Glomerular visceral epithelial cell (primary cell): ENCODE data around the gene RSPH10B2.
A peak's percentile ranks its signal among the peaks of the same experiment; 100 is the strongest.
"Not testable (repeated sequence)": the region's sequence is repeated elsewhere in the genome, so short reads cannot be mapped to it uniquely, and the experiment has no call there.

ENCODE experiments used
- DNase-seq: peaks from one replicate; pipeline ENCODE4 v3.0.0-alpha.2; 2016; ENCODE audit errors: extremely low spot score

RSPH10B2 gene

DNA sequence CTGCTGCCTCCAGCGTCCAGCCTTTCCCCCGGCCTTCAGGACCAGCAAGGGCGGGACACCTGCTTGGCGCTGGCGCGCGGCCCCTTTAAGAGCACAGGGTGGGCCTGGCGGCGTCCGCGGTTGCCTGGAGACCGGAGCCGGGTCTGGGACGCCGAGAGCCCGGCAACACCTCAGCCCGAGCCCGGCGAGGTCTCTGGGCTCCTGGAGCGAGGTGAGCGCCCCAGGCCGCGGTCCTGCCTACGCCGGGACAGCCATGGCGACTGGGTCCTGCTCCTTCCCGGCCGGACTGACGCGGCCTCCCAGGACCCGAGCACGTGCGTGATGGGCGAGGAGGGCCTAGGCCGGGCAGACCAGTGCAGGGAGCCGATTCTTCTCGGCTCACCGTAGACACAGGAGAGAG lies at the start of gene RSPH10B2:
Gene RSPH10B2, plus strand, starts transcription at position 140 of the 400 bp plus-strand sequence. CDS start 3,575 bp downstream, outside the sequence.
- DNase-seq: not testable (repeated sequence)

DNA sequence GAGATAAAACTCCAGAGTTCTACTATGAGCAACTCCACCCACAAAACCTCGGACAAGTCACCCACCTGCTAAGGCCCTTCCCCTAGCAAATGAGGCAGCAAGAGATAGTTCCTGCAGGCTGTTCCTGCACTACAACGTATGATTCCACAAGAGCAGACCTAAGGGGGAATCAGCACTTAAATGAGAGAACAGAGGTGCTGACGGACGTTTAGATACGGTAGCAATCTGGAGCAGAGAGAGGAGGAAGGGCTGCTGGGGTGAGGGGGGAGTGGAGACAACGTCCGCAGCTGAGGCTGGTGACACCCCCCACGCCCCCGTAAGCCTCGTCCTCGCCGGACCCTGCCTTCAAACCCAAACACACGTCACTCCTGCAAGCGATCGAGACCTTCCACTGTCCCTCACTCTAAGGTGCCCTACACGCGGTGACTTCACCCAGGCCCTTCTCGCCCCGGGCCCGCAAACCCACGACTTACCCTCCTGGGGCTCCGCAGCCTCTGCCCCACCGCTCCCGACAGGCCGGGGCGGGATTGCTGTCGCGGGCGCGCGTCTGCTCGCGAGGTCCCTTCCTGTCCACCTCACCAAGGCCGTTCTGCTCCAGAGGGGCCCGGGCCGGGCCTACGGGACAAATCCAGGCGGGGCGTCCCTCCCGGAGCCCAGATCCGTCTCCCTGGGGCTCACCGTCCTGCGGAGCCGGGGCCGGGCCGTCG lies 47.8 kb upstream of the RSPH10B2 start:
- DNase-seq: peak; percentile 38

DNA sequence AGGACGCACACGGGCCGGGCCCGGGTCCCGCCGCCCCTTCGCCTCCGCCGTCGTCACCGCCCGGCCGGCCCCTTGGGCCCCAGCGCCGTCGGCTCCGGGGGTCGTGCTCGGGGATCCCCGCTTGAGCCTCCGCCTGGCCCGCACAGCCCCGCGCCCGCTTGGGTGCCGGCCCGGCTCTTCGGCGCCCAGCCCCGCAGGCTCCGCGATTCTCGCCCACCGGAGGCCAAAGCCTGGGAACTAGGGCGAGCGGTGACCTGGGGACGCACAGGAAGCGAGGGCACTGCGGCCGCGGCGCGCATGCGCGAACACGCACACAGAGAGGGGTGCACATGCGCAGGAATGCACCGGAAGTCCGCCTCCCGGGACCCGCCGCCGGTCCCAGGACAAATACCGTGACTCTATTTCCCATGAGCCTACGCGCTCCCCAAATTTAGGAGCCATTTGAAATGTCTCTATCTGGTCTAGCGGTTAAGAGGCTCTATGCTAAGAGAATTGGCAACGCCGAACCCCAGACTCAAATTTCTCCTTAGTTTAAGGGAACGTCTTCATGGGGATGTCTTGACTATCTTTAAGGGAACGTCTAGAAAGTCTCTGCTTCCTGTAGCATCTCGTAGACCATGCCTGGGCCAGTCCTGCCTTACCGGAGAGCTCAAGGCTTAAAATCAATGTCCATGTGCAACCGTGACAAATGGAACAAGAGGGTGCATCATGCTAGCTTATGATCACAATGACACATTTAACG lies 47.1 kb upstream of the RSPH10B2 start, which contains the start of gene ZNF12:
Gene ZNF12, minus strand, starts transcription at position 282 of the 742 bp plus-strand sequence. CDS start 1,774 bp downstream, outside the sequence.
- DNase-seq: peak; percentile 94

DNA sequence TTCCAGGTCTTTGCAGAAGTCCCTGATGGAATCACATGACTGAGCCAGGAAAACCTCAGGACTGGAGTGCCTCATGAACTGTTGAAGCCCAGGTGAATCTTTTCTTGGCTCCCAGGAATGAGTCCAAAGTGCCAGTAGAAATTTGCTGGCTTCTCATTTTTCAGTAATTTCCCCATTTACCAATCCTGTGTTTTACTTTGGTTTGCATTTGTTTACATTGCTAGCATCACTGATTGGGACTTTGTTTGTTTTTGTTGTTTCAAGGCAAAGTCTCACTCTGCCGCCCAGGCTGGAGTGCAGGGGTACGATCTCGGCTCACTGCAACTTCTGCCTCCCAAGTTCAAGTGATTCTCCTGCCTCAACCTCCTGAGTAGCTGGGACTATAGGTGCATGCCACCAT lies 45.6 kb upstream of the RSPH10B2 start:
- no peak for DNase-seq

- no peak for DNase-seq
These were observed 44.1 kb upstream of the RSPH10B2 start for GRCh38 chr7:6709808-6710207.

GRCh38 chr7:6714360-6714759 lies 39.5 kb upstream of the RSPH10B2 start:
- DNase-seq: no peak

DNA sequence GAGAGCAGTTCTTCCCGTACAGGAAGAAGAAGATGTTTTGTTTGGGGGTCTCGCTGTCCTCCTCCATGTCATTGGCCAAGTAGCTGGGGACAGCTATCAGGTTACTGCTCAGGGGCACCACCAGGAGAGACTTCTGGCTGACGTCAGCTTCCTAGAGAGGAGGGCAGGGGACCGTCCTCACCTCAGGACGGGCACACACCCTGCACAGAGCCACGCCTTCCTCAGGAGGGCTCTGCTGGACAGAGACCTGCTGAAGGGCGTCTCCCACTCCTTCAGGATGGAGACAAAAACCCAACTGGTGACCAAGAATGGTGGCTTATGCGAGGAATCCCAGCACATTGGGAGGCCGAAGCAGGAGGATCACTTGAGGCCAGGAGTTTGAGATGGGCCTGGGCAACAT lies 38.0 kb upstream of the RSPH10B2 start:
- not testable (repeated sequence) for DNase-seq

DNA sequence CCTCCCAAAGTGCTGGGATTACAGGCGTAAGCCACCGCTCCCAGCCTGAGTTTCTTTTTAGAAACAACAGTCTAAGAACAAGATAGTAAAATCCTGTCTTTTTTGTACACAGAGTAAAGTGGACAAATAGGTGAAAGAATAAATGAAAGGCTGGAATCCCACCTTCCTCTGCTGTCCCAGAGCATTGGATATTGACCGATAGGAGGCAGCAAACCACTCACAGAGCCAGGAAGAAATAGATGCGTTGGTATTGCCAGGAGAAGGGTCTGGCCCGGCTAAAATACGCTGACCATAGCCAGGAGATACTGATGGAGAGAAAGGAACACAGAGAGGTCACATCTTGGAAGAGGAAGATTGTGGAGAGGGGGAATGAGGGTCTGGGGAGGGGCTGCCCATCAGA lies 35.8 kb upstream of the RSPH10B2 start:
- DNase-seq: no peak

GRCh38 chr7:6724351-6724750 lies 29.6 kb upstream of the RSPH10B2 start:
- DNase-seq: not testable (repeated sequence)

- no peak for DNase-seq
These were observed 28.9 kb upstream of the RSPH10B2 start for GRCh38 chr7:6725003-6725402.

DNA sequence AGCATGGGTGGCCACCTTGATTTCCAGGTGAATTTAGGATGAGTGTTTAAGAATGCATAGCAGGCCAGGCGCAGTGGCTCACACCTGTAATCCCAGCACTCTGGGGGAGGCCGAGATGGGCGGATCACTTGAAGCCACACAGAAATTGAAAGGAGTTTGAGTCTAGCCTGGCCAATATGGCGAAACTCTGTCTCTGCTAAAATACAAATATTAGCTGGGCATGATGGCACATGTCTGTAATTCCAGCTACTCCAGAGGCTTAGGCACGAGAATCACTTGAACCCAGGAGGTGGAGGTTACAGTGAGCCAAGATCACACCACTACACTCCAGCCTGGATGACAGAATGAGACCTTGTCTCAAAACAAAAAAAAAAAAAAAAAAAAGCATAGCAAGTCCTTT lies 27.6 kb upstream of the RSPH10B2 start:
- DNase-seq: not testable (repeated sequence)

- no peak for DNase-seq
These were observed 26.2 kb upstream of the RSPH10B2 start for GRCh38 chr7:6727663-6728062.

GRCh38 chr7:6728893-6729491 lies 24.9 kb upstream of the RSPH10B2 start:
- not testable (repeated sequence) for DNase-seq

DNA sequence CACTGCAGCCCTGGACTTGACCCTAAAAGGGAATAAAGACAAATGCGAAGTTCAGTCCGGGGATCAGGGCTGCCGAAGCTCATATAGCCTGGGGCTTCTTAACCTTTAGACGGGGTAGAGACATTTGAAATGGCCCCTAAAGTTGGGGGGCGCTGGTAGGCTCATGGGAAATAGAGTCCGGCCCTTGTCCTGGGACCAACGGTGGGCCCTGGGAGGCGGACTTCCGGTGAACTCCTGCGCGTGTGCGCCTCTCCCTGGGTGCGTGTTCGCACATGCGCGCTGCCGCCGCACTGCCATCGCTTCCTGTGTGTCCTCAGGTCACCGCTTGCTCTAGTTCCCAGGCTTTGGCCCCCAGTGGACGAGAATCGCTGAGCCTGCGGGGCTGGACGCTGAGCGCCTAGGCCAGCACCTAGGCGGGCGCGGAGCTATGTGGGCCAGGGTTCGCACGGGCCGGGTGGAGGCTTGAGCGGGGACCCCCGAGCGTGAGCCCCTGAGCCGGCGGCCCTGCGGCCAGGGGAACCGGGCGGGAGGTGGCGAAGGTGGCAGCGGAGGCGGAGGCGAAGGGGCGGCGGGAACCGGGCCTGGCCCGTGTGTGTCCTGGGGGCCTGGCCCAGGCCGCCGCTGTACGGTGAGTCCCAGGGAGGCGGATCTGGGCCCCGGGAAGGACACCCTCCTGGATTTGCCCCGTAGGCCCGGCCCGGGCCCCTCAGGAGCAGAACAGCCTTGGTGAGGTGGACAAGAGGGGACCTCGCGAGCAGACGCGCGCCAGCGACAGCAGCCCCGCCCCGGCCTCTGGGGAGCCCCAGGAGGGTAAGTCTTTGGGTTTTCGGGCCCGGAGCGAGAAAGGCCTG lies 24.2 kb upstream of the RSPH10B2 start:
- peak; percentile 92 for DNase-seq

GRCh38 chr7:6730343-6730633 lies 23.6 kb upstream of the RSPH10B2 start:
- DNase-seq: peak; percentile 19

GRCh38 chr7:6738415-6738814 lies 15.5 kb upstream of the RSPH10B2 start:
- not testable (repeated sequence) for DNase-seq

- DNase-seq: not testable (repeated sequence)
These were observed 9.3 kb upstream of the RSPH10B2 start for GRCh38 chr7:6744410-6745100.

GRCh38 chr7:6749335-6749734 lies 4.6 kb upstream of the RSPH10B2 start:
- DNase-seq: not testable (repeated sequence)

DNA sequence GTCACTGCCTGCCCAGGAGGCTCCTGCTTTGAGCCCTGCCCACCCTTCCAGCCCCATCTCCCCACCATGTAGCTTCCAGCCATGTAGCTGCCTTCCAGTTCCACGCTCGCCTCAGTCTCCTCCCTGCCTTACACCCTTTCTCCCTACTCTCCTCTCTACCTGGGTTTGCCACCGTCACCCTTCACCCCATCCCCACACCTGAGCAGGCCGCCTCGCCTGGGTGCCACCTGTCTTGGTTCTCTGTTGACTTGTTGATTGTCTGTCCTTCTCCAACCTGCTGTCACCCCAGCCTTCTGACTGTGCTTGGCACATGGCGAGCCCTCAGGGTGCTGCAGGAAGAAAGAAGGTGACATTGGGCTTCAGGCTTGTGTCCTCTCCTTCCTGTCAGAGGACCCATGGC lies 3.7 kb upstream of the RSPH10B2 start:
- DNase-seq: not testable (repeated sequence)

- not testable (repeated sequence) for DNase-seq
These were observed 7.3 kb downstream of the RSPH10B2 start for GRCh38 chr7:6761186-6761585.

- DNase-seq: not testable (repeated sequence)
These were observed 27.7 kb downstream of the RSPH10B2 start for GRCh38 chr7:6781581-6781980.
